ENCODE results near the gene GPRASP2.

GPRASP2 gene

GRCh38 chrX:102745513-102745856, 33.2 kb downstream of the GPRASP2 start:
- no peak for DNase-seq

GRCh38 chrX:102745857-102746584, 33.8 kb downstream of the GPRASP2 start:
- DNase-seq: peak in 3 of 14 donors; percentile 0 to 17 (median 4)

- DNase-seq: no peak
Observed at GRCh38 chrX:102765217-102765616, 53.0 kb downstream of the GPRASP2 start.

DNA sequence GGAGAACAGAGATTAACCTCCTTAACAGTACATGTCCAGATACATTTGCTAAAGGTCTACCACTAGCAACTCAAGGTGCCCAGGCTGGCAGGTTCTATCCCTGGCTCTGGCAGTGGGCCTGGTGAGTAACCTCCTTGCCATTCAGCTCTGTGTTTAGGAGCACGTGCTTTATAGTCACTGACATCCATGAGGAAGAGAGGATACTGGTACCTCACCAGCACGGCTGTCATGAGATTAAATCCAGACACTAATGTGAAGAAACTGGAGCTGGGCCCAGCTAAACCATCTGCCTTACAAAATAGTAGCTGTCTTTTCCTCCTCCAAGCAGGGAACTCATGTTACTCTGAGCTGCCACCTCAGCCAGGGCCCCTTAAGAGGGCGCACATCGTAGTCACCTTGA, 53.6 kb downstream of the GPRASP2 start:
- DNase-seq: peak in 1 of 14 donors; percentile 42

- DNase-seq: no peak
Observed at GRCh38 chrX:102767287-102767686, 55.0 kb downstream of the GPRASP2 start.

Measured in C1 segment of cervical spinal cord (tissue), 14 donors.